ENCODE results near the gene TBC1D2. TPM values are rescaled to one million over a fixed set of nuclear protein-coding genes. Genes with fewer than 3 reads are reported as not detected.

TBC1D2 gene
- total and polyA plus RNA-seq, 8 donors = 14.4 to 107 (median 21.0) TPM

DNA sequence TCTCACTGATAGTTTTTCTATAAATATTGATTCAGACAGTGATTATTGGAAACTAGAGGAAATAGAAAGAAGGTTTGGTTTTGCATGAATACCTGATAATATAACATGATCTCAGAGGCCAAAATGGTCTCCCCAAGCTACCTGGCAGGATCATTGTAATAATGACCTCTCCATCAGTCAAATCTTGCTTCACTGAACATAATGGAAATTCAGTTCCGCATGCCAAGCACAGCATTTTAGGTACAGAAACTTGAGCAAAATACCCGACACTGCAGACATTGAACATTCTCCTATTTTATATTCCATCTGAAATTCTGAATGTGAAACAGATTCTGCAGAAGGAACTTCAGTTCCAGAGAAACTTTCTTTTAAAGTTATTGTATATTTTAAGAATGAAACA, 9.1 kb upstream of the TBC1D2 start:
- H3K9me3 ChIP-seq = no peaks in the 10 kb centered on the region
- no peak for ATAC-seq
- TF ChIP-seq, protein P1, sequence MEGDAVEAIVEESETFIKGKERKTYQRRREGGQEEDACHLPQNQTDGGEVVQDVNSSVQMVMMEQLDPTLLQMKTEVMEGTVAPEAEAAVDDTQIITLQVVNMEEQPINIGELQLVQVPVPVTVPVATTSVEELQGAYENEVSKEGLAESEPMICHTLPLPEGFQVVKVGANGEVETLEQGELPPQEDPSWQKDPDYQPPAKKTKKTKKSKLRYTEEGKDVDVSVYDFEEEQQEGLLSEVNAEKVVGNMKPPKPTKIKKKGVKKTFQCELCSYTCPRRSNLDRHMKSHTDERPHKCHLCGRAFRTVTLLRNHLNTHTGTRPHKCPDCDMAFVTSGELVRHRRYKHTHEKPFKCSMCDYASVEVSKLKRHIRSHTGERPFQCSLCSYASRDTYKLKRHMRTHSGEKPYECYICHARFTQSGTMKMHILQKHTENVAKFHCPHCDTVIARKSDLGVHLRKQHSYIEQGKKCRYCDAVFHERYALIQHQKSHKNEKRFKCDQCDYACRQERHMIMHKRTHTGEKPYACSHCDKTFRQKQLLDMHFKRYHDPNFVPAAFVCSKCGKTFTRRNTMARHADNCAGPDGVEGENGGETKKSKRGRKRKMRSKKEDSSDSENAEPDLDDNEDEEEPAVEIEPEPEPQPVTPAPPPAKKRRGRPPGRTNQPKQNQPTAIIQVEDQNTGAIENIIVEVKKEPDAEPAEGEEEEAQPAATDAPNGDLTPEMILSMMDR (IDR thresholded peaks at IDR 0.05) = no peak
- no peak overlapping the region for H3K4me3 ChIP-seq
- H3K4me1 ChIP-seq = no peaks in the 10 kb centered on the region
- intact Hi-C loops (cut with DNase I) = loop anchor here in 1 of 2 donors (5.0 to 10.0 kb wide), 2 partner anchors 57 to 190 kb away; no protein-coding TSS in a partner anchor
- H3K36me3 ChIP-seq = no peaks in the 10 kb centered on the region
- no peak for DNase-seq
- no peak overlapping the region for H3K27ac ChIP-seq
- no peaks in the 10 kb centered on the region for H3K27me3 ChIP-seq

DNA sequence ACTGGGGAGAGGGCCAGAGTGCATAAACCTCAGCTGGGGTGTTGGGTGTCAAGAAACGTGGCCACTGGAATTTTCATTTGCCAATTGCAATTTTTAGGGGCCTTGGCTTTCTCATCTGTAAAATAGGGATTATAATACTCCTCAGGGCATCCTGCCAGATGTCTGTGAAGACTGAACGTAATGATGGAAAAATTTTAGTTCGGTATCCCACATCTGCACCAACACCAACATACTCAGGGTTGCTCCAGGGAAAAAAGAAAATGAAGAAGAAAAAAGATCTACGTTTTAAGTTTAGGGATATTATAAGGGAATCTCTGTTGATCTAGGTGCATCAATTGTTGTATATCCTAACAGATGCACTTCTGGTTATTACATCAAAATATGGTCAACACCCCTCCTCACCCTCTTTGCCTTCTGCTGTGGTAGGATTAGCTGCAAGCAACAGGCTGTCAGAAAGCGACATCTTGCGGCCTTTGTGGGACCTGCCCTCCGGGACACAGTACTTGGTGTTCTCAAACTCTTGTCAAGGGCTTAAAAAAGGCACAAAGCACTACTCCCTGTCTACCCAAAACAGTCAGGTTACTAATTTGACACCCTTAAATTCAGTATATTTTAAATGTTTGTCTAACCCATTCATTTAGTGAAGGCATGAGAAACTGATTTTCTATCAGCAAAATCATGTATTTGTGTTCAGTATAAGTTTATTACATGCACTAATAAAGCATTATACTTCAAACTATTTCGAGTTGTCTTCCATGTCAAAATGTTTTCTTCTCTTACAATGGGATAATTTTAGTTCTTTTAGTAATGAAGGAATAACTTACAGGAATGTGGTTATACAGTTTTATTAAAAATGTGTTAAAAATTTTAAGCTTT, 8.3 kb upstream of the TBC1D2 start:
- peak; percentile 100 for ATAC-seq
- intact Hi-C loops (cut with DNase I) = loop anchor here in 1 of 2 donors (5.0 to 10.0 kb wide), 2 partner anchors 56 to 189 kb away; no protein-coding TSS in a partner anchor

DNA sequence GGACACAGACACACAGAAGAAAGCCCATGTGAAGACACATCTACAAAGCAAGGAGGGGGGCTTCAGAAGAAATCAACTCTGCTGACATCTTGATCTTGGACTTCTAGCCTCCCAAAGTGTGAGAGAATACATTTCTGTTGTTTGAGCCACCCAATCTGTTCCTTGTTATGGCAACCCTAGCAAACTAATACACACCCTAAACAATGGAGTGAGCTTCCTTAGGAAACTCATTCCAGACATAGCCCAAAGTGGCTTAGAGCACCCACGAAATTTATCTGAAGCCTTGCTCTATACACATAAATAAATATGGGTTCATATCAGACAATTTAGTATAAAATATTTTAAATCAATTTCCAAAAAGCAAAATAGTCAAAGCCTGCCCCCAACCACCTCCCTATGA, 7.6 kb upstream of the TBC1D2 start:
- intact Hi-C loops (cut with DNase I) = loop anchor here in 1 of 2 donors (5.0 to 10.0 kb wide), 2 partner anchors 56 to 188 kb away; no protein-coding TSS in a partner anchor
- H3K4me1 ChIP-seq = no peaks in the 10 kb centered on the region
- H3K9me3 ChIP-seq = no peaks in the 10 kb centered on the region
- H3K27ac ChIP-seq = no peak overlapping the region
- DNase-seq = no peak
- peak; percentile 16 for ATAC-seq
- no peaks in the 10 kb centered on the region for H3K36me3 ChIP-seq
- H3K4me3 ChIP-seq = no peak overlapping the region
- no peaks in the 10 kb centered on the region for H3K27me3 ChIP-seq
- TF ChIP-seq, protein P1 (IDR thresholded peaks at IDR 0.05) = no peak

More for the DNA sequence above, 8.3 kb upstream of the TBC1D2 start:
- TF ChIP-seq, protein P1 (IDR thresholded peaks at IDR 0.05) = peak; percentile 87 to 93
- Histone ChIP-seq H3K4me3 (no peak overlapping the region), H3K9me3 (no peaks in the 10 kb centered on the region), H3K36me3 (no peaks in the 10 kb centered on the region), H3K27ac (no peak overlapping the region), H3K27me3 (no peaks in the 10 kb centered on the region), H3K4me1 (no peaks in the 10 kb centered on the region)
- peak in 3 of 4 donors; percentile 79 to 91 (median 84) for DNase-seq

DNA sequence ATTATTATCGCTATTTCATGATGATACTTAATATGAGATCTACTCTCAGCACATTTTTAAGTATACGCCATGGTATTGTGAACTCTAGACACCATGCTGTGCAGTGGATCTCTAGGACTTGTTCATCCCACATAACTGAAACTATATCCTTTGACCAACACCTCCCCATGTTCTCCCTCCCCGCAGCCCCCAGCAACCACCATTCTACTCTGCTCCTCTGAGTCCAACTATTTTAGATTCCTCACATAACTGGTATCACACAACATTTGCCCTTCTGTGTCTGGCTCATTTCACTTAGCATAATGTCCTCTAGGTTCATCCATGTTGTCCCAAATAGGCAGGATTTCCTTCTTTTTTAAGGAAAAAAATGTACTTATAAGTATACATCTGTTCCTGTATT, 6.6 kb upstream of the TBC1D2 start:
- DNase-seq = no peak

More for the DNA sequence above, 6.6 kb upstream of the TBC1D2 start:
- intact Hi-C loops (cut with DNase I) = loop anchor here in 1 of 2 donors (5.0 to 10.0 kb wide), 2 partner anchors 55 to 187 kb away; no protein-coding TSS in a partner anchor
- H3K27me3 ChIP-seq = no peaks in the 10 kb centered on the region
- H3K36me3 ChIP-seq = no peaks in the 10 kb centered on the region
- no peak overlapping the region for H3K27ac ChIP-seq
- ATAC-seq = no peak
- TF ChIP-seq, protein P1 (IDR thresholded peaks at IDR 0.05) = no peak
- H3K9me3 ChIP-seq = no peaks in the 10 kb centered on the region
- H3K4me1 ChIP-seq = peaks cover 0 to 3% of the 10 kb centered on the region in 2 donors
- no peak overlapping the region for H3K4me3 ChIP-seq

Data from left lung (tissue), 10 donors.